Regular cardiac myocyte (primary cell): ENCODE measurements around the gene SLC9B1. TPM values are rescaled to one million over a fixed set of nuclear protein-coding genes. Genes with fewer than 3 reads are reported as not detected.

Experiments
- total RNA-seq: library from RNA; depleted of rRNA; stranded (reverse); fragments of >200 nt; gene quantifications from 2 replicates; pipeline ENCODE4 v1.2.3, GENCODE V29; 2014

The SLC9B1 gene
- total RNA-seq, result 0.58 and 2.0 TPM in 2 replicates

DNA sequence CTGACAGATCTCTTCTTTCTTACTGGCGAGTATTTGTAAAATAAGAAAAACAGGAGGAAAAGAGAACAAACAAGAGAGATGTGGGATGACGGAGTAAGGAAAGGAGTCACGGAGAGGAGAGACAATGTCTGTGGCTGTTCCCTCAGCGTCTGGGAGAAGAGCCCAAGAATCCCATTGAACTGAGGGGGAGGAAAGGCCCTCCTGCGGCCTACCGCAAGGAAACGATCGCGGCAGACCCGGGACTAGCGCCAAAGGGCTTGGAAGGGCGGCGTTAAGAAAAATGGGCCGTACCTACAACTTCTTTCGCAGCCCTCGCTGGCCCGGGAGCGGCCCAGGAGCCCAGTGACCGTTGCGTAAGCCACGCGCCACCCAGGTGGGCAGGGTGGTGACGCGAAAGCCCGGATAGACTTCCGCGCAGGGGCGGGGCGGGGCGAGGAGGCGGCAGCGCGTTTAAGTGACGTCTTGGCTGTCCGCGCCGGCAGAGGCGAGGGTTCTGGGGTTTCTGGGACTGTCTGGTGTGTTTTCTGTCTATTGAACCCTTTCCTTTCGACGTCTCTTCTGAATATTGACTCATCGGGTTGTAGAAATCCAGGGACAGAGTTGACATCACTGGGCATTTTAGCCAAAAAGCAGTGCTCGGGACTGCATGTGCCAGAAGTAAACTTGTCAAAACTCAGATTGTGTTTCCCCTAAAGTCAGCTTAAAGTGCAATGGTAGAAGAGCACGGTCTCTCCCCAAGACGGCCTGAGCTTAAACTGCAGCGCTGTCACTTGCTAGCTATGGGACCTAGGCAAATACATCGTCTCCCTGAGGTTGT lies at the start of gene SLC9B1:
Gene SLC9B1 (minus strand): TSS at position 398 of the 817 bp plus-strand sequence. CDS start 27,994 bp downstream, outside the sequence.

DNA sequence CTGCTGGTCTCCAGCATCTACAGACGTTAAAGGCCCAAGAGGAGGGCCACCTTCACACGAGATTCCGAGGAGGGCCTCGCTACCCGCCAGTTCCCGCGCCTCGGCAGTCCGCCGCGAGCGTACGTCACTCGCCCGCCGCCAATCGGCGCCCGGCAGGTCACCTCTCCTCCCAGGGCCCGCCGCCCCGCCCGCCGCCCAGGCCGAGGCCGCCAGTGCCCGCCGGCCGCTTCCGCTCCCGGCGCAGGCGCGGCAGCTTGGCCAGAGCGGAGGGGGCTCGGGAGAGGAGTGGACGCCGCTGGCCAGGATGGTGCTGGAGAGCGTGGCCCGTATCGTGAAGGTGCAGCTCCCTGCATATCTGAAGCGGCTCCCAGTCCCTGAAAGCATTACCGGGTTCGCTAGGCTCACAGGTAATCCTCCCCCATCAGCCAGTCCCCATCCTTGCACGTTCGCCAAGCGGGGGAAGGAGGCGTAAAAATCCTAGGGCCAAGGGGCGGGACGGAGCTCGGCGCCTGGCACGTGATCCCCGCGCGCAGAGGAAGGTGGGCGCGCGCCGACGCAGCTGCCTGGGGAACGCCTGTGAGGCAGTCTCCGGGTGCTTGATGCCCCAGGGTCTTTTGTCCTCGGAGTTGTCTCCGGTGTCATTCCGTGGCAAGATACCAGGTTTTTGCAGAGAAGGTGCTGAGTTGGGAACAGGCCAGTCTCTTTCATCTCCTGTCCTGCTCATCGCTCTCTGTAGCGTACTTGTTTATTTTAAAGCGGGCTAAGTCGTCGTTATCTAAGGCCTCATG lies 150.5 kb downstream of the SLC9B1 start, which contains the start of gene CISD2:
Gene CISD2 (plus strand): TSS at position 212 of the 788 bp plus-strand sequence. CDS start 93 bp downstream, at position 305.

Other genes with a start within 250 kb of the SLC9B1 start
- 308 and 357 TPM in 2 replicates for gene UBE2D3, start 192.2 kb downstream of the SLC9B1 start, total RNA-seq
- 27.3 and 29.5 TPM in 2 replicates for gene CISD2, start 150.7 kb downstream of the SLC9B1 start, total RNA-seq
- gene SLC9B2, start 57.1 kb upstream of the SLC9B1 start, total RNA-seq, result 16.7 and 20.6 TPM in 2 replicates
- gene BDH2, start 80.1 kb upstream of the SLC9B1 start, total RNA-seq, result 33.5 and 73.6 TPM in 2 replicates
- gene CENPE, start 178.6 kb upstream of the SLC9B1 start, total RNA-seq, result 3.9 and 32.4 TPM in 2 replicates